NCI-H510A treated with DMSO at 0.1 percent for 48 hours (cell line): ENCODE data around the gene CASR.

Experiments used
- DNase-seq: peaks from one replicate; lab custom pipeline; 2025; lab: John Stamatoyannopoulos, UW

The CASR gene

GRCh38 chr3:122258757-122259371, 75.4 kb downstream of the CASR start:
- peak; percentile 23 for DNase-seq

- no peak for DNase-seq
Observed at GRCh38 chr3:122260206-122260605, 76.7 kb downstream of the CASR start.

- no peak for DNase-seq
Observed at GRCh38 chr3:122263058-122263457, 79.6 kb downstream of the CASR start.

- no peak for DNase-seq
Observed at GRCh38 chr3:122263974-122264588, 80.6 kb downstream of the CASR start.

- DNase-seq: no peak
Observed at GRCh38 chr3:122265957-122266356, 82.5 kb downstream of the CASR start.

- no peak for DNase-seq
Observed at GRCh38 chr3:122268257-122269024, 85.0 kb downstream of the CASR start.

- DNase-seq: no peak
Observed at GRCh38 chr3:122269045-122269444, 85.6 kb downstream of the CASR start.

- no peak for DNase-seq
Observed at GRCh38 chr3:122271246-122271898, 87.9 kb downstream of the CASR start.

GRCh38 chr3:122272879-122273278, 89.4 kb downstream of the CASR start:
- DNase-seq: no peak

- no peak for DNase-seq
Observed at GRCh38 chr3:122273498-122273897, 90.0 kb downstream of the CASR start.

GRCh38 chr3:122281891-122282290, 98.4 kb downstream of the CASR start:
- no peak for DNase-seq

- DNase-seq: no peak
Observed at GRCh38 chr3:122283796-122284445, 100.5 kb downstream of the CASR start.

GRCh38 chr3:122284486-122284885, 101.0 kb downstream of the CASR start:
- DNase-seq: no peak

- DNase-seq: no peak
Observed at GRCh38 chr3:122294359-122294758, 110.9 kb downstream of the CASR start.

GRCh38 chr3:122295266-122296062, 112.0 kb downstream of the CASR start:
- no peak for DNase-seq

GRCh38 chr3:122298239-122298638, 114.8 kb downstream of the CASR start:
- DNase-seq: no peak

- DNase-seq: no peak
Observed at GRCh38 chr3:122299215-122299614, 115.7 kb downstream of the CASR start.

- DNase-seq: no peak
Observed at GRCh38 chr3:122299872-122300460, 116.5 kb downstream of the CASR start.

- DNase-seq: no peak
Observed at GRCh38 chr3:122301063-122301462, 117.6 kb downstream of the CASR start.

- peak; percentile 12 for DNase-seq
Observed at GRCh38 chr3:122305818-122306621, 122.6 kb downstream of the CASR start.
